HL-60 (cell line): ENCODE results near the gene BICD2.

ENCODE experiments used
- CTCF ChIP-seq: IDR thresholded peaks from one replicate; pipeline ENCODE4 v1.5.1; 2011; ENCODE audit warnings: low read length, control low read depth, inconsistent platforms; ENCODE audit not compliant: insufficient read depth
- GABPA ChIP-seq: IDR thresholded peaks from 2 replicates; pipeline ENCODE4 v1.6.1; 2012; ENCODE audit warnings: low read depth
- POLR2AphosphoS5 ChIP-seq: IDR thresholded peaks from 2 replicates; pipeline ENCODE4 v1.6.1; 2012; ENCODE audit warnings: low read depth
- REST ChIP-seq: IDR thresholded peaks from 2 replicates; pipeline ENCODE4 v1.6.1; 2012; ENCODE audit warnings: low read depth; ENCODE audit not compliant: insufficient replicate concordance
- SPI1 ChIP-seq: IDR thresholded peaks from 2 replicates; pipeline ENCODE4 v1.6.1; 2012; ENCODE audit warnings: low read depth, mild to moderate bottlenecking, borderline replicate concordance

- TF ChIP-seq CTCF = no peak
- no peak for TF ChIP-seq POLR2AphosphoS5
- TF ChIP-seq REST = no peak
- no peak for TF ChIP-seq SPI1
- no peak for TF ChIP-seq GABPA
These were observed 27.9 kb downstream of the BICD2 start for GRCh38 chr9:92736563-92737215.
